GM12864 (cell line): ENCODE measurements around the gene GAK.

Experiments used
- DNase-seq: peaks from one replicate; pipeline ENCODE4 v3.0.0-alpha.2; 2011; ENCODE audit warnings: low read depth
- H3K4me3 ChIP-seq: 2 replicates; pipeline ENCODE4 v1.5.1; 2011; ENCODE audit warnings: mild to moderate bottlenecking, low read depth, low read length, control low read depth
- TF ChIP-seq, protein P1 (sequence below): IDR thresholded peaks from 2 replicates; pipeline ENCODE4 v1.5.1; 2011; ENCODE audit warnings: low read depth, mild to moderate bottlenecking, moderate library complexity, low read length, control low read depth, inconsistent platforms; ENCODE audit errors: missing control alignments

Gene GAK

DNA sequence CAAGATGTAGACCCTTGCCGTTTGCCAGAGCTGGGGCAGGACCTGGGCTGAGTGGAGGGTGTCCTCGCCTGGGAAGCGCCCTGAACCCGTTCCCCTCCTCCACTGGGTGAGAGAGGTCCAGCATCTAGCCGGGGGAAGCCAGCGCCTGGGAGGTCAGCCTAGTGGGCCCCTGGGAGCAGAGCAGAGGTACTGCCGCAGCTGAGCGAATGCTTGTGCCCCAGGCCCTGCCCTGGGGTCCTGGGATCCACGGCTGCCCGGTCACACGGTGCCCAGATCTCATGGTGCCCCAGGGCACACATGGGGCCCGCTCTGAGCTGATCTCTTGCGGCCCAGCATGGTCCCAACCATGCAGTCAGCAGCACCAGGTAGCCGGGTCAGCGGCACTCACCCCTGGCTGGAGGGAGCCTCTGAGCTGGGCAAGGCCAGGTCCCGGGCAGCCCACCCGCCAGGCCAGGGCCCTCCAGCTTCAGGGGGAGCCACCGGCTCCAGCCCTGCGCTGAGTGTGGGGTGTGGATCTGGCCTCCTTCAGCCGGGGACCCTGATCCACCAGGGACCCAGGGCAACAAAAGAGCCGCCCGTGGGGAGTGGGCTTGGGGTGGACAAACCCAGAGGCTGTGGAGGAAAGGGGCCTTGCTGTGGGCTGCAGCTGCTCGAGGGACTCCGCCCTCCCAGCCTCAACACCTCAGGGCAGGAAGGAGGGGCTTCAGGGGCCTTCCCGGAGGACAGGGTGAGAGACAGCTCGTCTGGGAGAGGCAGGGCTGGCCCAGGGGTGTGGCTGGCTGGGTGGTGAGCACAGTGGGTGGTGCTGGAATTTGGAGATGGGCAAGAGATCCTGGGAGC, 102.1 kb downstream of the GAK start:
- H3K4me3 ChIP-seq: no peak overlapping the region
- no peak for DNase-seq
- TF ChIP-seq, protein P1, sequence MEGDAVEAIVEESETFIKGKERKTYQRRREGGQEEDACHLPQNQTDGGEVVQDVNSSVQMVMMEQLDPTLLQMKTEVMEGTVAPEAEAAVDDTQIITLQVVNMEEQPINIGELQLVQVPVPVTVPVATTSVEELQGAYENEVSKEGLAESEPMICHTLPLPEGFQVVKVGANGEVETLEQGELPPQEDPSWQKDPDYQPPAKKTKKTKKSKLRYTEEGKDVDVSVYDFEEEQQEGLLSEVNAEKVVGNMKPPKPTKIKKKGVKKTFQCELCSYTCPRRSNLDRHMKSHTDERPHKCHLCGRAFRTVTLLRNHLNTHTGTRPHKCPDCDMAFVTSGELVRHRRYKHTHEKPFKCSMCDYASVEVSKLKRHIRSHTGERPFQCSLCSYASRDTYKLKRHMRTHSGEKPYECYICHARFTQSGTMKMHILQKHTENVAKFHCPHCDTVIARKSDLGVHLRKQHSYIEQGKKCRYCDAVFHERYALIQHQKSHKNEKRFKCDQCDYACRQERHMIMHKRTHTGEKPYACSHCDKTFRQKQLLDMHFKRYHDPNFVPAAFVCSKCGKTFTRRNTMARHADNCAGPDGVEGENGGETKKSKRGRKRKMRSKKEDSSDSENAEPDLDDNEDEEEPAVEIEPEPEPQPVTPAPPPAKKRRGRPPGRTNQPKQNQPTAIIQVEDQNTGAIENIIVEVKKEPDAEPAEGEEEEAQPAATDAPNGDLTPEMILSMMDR: no peak

DNA sequence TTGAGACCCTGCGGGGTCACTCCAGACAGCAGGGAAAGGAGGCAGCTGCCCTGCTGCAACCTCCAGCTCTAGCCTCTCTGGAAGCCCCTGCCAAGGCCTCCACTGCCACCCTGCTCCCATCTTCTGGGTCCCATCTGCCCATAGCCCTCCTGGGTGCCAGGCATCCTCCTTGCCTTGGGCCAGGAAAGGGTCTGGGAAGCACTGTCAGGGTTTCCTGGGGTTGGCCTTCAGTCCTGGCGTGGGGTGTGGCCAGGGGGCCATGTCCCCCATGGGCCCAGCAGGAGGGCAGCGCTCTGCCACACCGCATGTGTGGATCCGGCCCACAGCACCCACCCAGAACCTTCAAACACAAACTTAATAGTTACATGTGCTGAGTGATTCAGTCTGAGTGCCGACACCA, 102.8 kb downstream of the GAK start:
- TF ChIP-seq, protein P1: no peak
- no peak for DNase-seq
- no peak overlapping the region for H3K4me3 ChIP-seq

DNA sequence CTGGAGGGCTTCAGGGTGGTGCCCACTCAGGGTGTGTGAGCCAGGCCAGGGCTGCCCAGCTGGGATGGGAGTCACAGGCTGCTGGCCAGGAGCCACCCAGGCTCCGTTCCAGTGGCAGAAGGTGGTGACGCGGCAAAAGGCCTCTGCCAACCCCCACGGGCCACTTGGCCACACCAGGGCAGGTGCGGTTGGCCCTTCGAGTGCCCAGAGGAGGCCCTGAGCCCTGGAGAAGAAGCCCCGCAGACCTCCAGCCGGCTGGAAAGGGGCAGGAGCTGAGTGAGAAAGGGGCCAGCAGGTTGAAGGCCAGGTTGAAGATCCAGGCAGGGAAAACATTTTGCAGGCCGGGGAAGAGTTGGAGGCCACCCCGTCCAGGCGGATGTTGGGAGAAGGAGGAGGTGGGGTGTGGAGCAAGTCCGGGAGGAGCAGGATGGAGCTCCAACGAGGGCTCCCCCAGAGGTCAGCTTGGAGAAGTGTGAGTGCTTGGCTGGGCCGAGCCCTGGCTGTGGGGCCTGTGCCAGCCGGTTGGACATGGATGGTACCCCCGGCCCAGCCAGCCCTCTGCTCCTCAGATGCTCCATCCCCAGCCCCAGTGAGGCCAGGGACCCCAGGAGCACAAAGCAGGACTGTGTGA, 103.4 kb downstream of the GAK start:
- no peak for DNase-seq
- TF ChIP-seq, protein P1: no peak
- no peak overlapping the region for H3K4me3 ChIP-seq

DNA sequence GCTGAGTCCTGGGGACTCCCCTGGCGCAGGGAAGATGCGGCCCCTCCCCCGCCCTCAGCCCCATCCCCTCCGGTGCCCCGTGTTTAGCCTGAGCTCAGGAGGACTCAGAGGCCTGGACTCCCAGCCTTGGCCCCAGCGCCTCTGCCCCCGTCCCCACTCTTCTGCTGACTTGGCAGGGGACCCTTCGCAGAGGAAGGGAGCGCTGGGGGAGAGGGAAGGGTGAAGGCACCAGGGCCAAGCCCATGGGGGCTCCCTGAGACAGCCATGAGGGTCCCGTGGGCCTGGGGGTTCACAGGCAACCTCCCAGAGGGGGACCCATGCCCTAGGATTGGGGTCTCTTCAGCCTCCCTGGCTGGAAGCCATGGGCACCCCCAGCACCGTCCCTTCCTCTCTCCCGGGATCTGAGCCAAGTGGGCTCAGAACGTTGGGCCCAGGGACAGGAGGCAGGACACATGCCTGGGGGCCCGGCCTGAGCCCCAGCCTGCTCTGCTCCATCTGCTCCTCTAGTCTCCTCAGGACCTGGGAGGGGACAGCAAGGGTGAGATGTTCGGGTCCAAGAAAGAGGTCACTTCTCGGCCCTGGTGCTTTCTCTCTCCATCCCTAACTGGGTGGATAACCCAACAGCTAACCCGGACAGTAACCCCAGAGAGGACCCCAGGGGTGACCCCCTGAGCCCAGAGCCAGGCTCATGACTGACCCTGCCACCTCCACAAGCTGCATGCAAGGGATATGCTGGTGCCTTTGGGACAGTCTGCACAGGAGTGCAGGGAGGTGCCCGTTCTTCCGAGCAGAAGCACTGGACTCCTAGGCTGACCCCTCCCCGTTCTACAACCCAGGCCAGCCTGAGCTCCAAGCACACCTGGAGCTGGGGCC, 104.7 kb downstream of the GAK start:
- TF ChIP-seq, protein P1: no peak
- DNase-seq: no peak
- H3K4me3 ChIP-seq: no peak overlapping the region

DNA sequence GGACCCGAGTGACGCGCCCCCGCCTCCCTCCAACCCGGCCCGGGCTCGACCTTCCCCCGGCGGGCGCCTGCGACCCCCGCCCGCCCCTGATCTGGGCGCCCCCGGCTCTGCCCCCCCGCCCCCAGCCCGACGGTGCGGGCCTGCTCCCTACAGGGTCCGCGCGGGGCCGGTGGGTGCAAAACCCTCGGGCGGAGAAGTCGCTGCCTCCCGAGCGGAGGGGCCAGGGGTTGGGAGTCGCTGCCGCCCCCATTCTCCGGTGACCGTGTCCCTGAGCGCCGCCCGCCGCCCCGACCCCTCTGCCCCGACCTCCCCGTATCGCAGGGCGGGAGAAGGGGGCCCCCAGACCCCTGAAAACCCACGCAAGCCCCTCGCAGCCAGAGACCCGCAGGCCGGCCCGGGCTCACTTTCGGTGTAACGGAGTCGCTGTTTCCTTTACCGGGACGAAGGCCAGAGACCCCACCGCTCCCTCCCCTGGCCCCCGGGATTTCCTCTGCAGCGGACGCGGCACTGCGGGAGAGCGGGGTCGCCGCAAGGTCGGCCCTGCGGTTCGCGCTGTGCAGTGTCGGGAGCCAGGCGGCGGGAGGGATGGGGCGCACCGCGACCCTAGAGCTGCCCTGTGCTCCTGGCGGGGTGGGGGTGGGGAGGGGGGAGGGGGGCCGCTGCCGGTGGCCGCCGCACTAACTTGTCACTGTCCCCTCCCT, 105.5 kb downstream of the GAK start:
- no peak for DNase-seq

DNA sequence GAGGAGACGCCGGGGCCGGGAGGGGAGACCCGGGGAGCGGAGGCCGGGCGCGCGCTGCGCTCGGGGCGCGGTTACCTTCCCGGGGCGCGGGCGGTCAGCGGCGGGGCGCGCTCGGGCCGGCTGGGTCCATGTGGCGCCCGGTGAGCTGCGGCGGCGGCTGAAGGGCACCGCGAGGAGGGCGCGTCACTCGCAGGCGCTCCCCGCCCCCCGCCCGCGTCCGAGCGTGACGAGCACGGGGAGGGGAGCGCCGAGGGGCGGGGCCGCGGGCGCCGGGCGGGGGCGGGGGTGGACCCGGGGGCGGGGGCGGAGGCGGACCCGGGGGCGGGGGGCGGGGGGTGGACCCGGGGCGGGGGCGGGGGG, 106.2 kb downstream of the GAK start, which contains the start of gene CPLX1:
TSS of gene CPLX1 (minus strand) at position 159 of the 360 bp plus-strand sequence. CDS start 1,607 bp downstream, outside the sequence.
- no peak within 1 kb of the TSS; the same call in 1 of the 2 replicates for H3K4me3 ChIP-seq
- TF ChIP-seq, protein P1: no peak
- no peak for DNase-seq

More for the DNA sequence above, 105.5 kb downstream of the GAK start:
- no peak overlapping the region for H3K4me3 ChIP-seq
- TF ChIP-seq, protein P1: no peak
